Measurements from ENCODE around the gene COL4A2.

DNA sequence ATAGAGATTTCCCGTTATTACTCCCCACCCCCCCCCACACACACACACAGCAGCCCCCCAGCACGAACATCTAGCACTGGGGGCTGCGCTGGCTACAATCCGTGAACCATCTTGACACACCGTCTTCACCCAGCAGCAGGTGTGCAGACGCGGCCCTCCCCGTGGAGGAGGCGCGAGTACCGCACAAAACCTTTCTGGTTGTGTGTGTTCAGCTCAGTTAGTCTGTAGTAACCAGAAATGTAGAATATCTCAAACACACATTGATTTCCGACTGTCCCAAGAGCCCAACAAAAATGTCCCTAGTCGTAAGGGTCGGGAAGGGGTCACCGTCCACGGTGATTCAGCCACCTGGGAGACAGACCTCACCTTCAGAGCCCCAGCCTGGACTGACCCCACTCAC is 131.7 kb downstream of the COL4A2 start:
- TF ChIP-seq POLR2AphosphoS5 (IDR thresholded peaks at IDR 0.05; ENCODE audit: borderline replicate concordance, low read depth, low read length) (no peak), EZH2 (IDR thresholded peaks at IDR 0.05) (no peak), FOXP2 (optimal IDR thresholded peaks at IDR 0.05; ENCODE audit: control extremely low read depth, extremely low read length, insufficient read depth) (no peak)
